HG03575 (cell line): ENCODE data around the gene COBL.

ENCODE experiments used
- ATAC-seq: cut with Tn5 transposase; IDR thresholded peaks from one replicate; pipeline ENCODE4 v1.9.1; 2021; ENCODE audit not compliant: unreplicated experiment, insufficient number of reproducible peaks, low FRiP score; ENCODE audit errors: extremely low read depth

Gene COBL

DNA sequence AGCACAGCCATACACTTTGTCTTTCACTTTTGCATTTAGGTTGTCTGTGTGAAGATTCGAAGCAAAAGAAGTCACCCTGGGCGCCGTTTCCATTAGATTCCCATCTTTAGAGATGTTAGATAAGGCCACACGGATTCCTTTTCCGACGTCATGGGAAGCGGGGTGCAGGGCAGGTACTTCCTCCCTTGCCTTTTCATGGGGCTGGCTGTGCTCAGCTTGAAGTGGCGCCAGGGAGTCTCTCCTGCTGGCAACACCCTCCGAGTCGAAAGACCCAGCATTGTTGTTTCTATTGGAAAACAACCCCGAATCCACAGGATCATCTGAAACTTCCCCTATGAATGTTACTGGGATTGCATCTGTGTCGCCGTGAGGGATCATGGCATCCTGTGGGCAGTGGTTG lies 287.5 kb downstream of the COBL start:
- no peak for ATAC-seq

GRCh38 chr7:51027935-51028830 lies 288.4 kb downstream of the COBL start:
- ATAC-seq, result no peak

DNA sequence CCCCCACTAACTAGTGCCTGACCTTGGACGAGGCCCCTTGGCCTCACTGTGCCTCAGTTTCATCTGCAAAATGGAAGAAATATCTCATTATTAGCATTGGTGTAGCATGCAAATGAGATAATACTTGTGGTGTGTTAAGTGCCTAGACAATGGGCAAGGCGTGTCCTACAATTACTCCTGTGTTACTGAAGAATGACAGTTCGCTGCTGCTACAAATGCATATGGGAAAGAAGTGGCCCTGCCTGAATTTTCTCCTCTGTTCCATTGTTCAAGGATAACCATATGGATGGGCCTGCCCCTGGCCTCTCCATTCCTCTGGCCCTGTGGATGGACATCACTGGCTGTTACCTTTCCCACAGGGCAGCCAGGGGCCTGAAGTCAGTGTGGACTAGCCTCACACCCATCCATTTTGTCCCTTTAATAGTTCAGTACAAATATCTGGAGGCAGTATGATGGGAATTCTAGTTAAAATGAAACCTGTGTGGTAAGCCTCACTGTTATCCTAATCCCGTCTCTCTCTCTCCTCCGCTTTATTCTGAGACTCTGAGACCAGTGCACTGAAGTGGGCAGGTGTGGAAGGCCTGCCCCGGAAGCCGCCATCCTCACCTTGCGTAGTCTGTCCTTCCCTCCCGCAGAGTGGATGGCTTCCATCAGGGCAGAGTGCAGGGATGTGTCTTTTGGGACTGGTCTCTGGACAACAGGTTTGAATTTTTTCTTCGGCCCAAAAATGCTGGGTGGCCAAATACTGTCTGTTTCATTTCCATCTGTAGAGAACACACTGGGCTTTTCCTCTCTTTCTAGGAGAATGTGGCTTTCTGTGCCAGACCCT lies 289.3 kb downstream of the COBL start:
- ATAC-seq, result no peak

GRCh38 chr7:51026341-51026740 lies 290.3 kb downstream of the COBL start:
- ATAC-seq, result no peak

DNA sequence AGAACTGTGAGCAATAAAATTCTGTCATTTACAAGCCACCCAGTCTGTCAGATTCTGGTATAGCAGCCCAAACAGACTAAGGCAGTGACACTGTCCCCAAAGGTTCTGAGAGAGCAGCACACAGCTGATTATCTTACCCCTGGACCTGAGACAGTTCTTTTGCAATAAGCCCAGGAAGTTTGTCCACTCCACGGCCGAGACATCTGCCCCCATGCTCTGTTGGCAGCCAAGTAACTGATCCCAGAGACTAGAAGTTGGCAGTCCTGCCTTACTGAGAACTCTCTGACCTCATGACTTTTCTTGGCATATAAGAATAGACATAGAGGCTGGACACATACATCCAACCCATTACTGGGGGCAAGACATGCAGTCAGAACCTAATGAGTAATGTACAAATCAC lies 290.9 kb downstream of the COBL start:
- ATAC-seq, result no peak

DNA sequence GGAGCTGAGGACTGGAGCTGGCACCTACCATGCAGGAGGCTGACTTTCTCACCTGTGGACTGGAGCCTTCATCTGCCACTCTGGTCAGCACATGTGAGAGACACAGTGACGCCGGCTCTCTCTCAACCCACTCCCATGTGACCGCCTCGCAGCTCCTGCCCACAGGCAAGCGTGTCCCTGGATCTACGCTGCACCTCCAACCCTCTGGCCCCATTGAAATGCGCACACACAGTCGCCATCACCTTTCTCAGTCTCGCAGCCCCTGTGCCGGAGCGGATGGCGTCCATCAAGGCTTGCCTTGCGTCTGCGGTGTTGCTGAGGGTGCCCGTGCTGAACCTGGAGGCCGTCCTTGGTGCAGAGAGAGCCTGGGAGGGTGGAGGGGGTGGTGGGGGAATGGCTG lies 291.7 kb downstream of the COBL start:
- ATAC-seq, result no peak

DNA sequence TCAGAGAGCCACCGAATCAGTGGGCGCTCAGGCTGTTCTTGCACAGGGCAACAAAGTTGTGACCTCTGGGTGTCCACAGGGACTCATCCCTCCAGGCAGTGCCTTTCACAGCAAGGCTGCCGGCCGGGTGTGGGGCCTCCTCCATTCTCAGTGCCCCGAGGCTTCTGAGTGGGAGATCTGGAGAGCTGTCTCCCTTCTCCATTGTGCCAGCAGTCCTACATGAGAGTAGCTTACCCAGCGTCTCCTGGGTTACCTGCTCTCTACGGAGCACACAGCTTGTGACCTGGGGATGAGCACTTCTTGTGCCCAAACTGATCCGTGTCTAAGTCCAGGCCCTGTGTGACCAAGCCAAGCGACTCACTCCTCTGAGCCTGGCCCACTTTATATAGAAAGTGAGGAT lies 293.1 kb downstream of the COBL start:
- no peak for ATAC-seq

DNA sequence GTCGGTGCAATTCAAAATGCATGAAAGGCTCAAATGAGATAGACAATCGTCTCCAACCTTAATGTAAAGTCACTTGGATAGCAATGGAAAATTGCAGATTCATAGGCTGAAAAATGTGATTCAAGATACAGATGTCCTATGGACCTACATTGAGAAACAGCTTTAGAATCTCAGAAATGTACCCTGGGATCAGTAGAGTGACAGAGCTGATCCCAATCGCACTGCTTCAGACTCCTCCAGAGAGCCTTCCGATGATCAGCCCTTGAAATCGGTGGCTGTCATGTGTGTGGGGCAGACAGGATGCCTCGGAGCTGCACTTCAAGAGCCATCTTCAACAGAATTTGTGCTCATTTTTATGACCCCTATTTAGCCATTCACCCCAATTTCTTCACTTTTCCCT lies 293.8 kb downstream of the COBL start:
- no peak for ATAC-seq

GRCh38 chr7:51021906-51022570 lies 294.6 kb downstream of the COBL start:
- ATAC-seq, result no peak

DNA sequence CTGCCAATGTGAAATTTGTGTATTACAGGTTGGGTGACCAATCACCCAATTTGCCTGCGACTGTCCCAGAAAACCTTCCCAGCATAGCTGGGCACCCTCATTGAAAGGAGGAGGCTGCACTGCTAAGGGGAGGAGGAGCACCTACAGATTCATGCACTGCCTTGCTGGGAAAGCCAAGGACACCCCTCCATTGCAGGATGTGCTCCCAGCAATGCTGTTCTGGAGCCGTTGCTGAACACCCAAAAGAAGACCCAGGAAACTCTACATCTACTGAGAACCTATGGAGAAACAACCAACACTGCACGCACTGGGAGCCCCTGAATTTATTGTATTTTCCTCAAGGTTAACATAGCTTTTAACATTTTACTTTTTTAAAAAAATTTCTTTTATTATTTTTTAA lies 295.7 kb downstream of the COBL start:
- ATAC-seq, result no peak

GRCh38 chr7:51019891-51020870 lies 296.4 kb downstream of the COBL start:
- ATAC-seq, result no peak

DNA sequence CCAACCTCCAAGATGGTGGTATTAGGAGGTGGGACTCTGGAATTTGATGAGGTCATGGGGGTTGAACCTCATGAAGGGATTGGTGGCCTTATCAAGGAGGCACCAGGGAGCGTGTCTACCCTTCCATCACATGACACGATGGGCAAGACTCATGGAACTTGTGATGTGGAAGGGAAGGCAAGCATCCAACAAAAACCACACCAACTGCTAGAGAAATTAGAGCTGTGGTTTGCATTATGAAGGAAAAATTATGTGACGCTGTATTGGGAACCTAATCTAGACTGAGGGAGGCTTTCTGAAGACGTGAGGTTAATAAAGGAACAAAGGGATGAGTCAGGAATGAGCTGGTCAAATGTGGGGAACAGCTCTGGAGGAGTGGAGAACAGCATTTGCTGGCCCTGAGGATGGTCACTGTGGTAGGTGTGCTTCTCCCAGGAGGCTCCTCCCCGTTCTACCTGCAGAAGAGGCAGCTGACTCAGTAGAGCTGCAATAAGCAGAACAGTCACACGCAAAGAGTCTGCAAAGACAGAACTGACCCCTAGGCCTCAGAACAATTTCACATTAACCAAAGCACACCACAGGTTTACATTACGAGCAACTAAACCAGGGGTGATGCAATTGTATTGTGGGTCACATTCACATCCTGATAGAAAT lies 297.3 kb downstream of the COBL start:
- no peak for ATAC-seq

- no peak for ATAC-seq
Measured at GRCh38 chr7:51017576-51018535, 298.8 kb downstream of the COBL start.

GRCh38 chr7:51016546-51016945 lies 300.1 kb downstream of the COBL start:
- no peak for ATAC-seq

DNA sequence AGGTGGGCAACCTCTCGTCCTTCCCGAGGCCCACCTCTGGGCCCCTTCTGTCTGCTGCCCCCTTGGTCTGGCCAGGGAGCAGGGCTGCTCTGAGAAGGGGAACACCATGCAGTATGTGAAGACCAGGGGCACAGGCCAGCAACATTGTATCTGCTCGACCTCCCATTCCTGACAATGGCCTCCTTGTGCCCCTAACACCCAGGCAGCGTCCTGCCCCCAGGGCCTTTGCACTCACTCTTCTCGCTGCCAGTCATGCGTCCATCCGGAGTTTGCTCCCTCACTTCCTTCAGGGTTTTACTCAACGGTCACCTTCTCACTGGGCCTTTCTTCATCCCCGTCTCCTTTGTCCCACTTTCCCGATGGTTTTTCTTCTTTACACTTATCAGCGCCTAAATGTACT lies 301.0 kb downstream of the COBL start:
- no peak for ATAC-seq

- no peak for ATAC-seq
Measured at GRCh38 chr7:51014811-51015210, 301.8 kb downstream of the COBL start.

- no peak for ATAC-seq
Measured at GRCh38 chr7:51013861-51014511, 302.6 kb downstream of the COBL start.
